Lower leg skin (tissue), 3 donors: ENCODE measurements around the gene NSUN6.

Experiments
- CTCF ChIP-seq, 3 donors: fragments of 450-650 bp; IDR thresholded peaks; one replicate each; pipeline ENCODE4 v1.5.1; 2016; ENCODE audit warnings: antibody characterized with exemption in 3 of 3, mild to moderate bottlenecking in 3 of 3, moderate library complexity in 2 of 3
- POLR2A ChIP-seq, 2 donors: fragments of 450-650 bp; IDR thresholded peaks; one replicate each; pipeline ENCODE4 v1.6.1; 2016 to 2017; ENCODE audit warnings: antibody characterized with exemption in 2 of 2, mild to moderate bottlenecking in 1 of 2, moderate library complexity in 1 of 2

GRCh38 chr10:18660816-18661431 lies 9.5 kb upstream of the NSUN6 start:
- no peak for TF ChIP-seq CTCF (IDR thresholded peaks at IDR 0.05)
- no peak for TF ChIP-seq POLR2A (IDR thresholded peaks at IDR 0.05)
